Kidney (tissue), 14 donors: Measurements from ENCODE around the gene SLC13A2. TPM values are rescaled to one million over a fixed set of nuclear protein-coding genes. Genes with fewer than 3 reads are reported as not detected.

Source experiments
- DNase-seq, 5 donors: peaks; one replicate each; pipeline ENCODE4 v3.0.0-alpha.2; 2013 to 2020
- FAIRE-seq: peaks from 2 replicates; lab custom pipeline; 2012; peaks lifted over from hg19 to GRCh38; lab: Jason Lieb, UNC
- H3K27ac ChIP-seq, 2 donors: one replicate each; pipeline ENCODE4 v1.7.0; 2013; ENCODE audit warnings: low read depth in 2 of 2, low read length in 2 of 2, inconsistent platforms in 1 of 2
- H3K27me3 ChIP-seq: one replicate; pipeline ENCODE4 v1.7.1; 2013; ENCODE audit warnings: low read length, inconsistent platforms; ENCODE audit not compliant: control insufficient read depth, insufficient read depth
- H3K36me3 ChIP-seq, 3 donors: one replicate each; pipeline versions ENCODE4 v1.7.0 to v1.7.1; 2013; ENCODE audit warnings: low read length in 3 of 3, control low read depth in 1 of 3, inconsistent platforms in 1 of 3; ENCODE audit not compliant: insufficient read depth in 3 of 3, control insufficient read depth in 2 of 3
- H3K4me1 ChIP-seq, 3 donors: one replicate each; pipeline versions ENCODE4 v1.7.0 to v1.7.1; 2013; ENCODE audit warnings: low read length in 3 of 3, inconsistent platforms in 1 of 3, low read depth in 1 of 3; ENCODE audit not compliant: control insufficient read depth in 2 of 3, insufficient read depth in 2 of 3
- H3K4me3 ChIP-seq, 3 donors: one replicate each; pipeline versions ENCODE4 v1.7.0 to v1.8.1; 2013; ENCODE audit warnings: low read length in 3 of 3, control low read depth in 1 of 3, inconsistent platforms in 1 of 3
- H3K9ac ChIP-seq, 3 donors: one replicate each; pipeline versions ENCODE4 v1.7.0 to v1.7.1; 2013; ENCODE audit warnings: low read length in 3 of 3, control low read depth in 1 of 3, inconsistent platforms in 1 of 3
- H3K9me3 ChIP-seq, 3 donors: one replicate each; pipeline versions ENCODE4 v1.7.0 to v1.7.1; 2013; ENCODE audit warnings: low read length in 3 of 3, control low read depth in 1 of 3, inconsistent platforms in 1 of 3; ENCODE audit not compliant: control insufficient read depth in 2 of 3, insufficient read depth in 1 of 3
- intact Hi-C: fragments of 100-400 bp; cut with DNase I; formaldehyde crosslinking; loops from one replicate; pipeline ENCODE4 v1.11.1; 2022
- polyA plus RNA-seq: library from polyadenylated mRNA; stranded (reverse); fragments of 350-450 nt; fragmentation: Illumina TruSeq; extraction: RNeasy Lipid Tissue Mini Kit (QIAGEN cat#74804); gene quantifications from one replicate; pipeline ENCODE4 v1.2.3, GENCODE V29; 2014; ENCODE audit warnings: low read depth, low replicate concordance; ENCODE audit not compliant: insufficient read depth
- total RNA-seq: library from RNA; stranded (reverse); fragmentation: NEBNext Ultra II Directional; extraction: Animal tissue kit (Norgen Biotek cat#: 25700); gene quantifications from one replicate; pipeline ENCODE4 v1.2.1, GENCODE V29; 2021
- TF ChIP-seq, protein P1 (sequence below): IDR thresholded peaks from 3 replicates; pipeline ENCODE4 v1.5.1; 2012; ENCODE audit warnings: mild to moderate bottlenecking, moderate library complexity, borderline replicate concordance; ENCODE audit not compliant: insufficient read depth; ENCODE audit errors: extremely low read depth
- donor health status: control.
- donor health status: control.
- donor health status: control.
- donor health status: control.
- donor health status: control.
- donor health status: DM: yes; HTN: yes; CAD: no.
- donor health status: Normal renal cell carcinoma (clear cell type).

Gene SLC13A2
- total and polyA plus RNA-seq, 2 donors from 2014 or later: 1.1 to 69.0 TPM

DNA sequence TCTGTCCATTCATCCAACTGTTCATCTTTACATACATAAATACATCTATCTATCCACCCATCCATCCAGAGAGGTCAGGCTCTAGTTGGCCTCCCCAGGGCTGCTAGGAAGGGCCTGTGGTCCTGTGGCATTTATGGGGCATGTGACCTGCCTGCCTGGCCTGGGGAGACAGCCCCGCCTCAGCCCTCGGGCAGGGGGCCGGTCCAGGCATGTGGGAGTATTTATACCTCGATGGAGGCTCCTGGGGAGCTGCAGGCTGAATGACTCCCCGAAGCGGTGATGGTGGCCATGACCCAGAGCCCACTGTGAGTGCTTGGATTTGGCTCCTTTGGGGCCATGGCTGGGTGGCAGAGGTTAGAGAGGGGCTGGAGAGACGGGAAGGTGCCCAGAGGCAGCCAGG lies 40.0 kb downstream of the SLC13A2 start:
- H3K36me3 ChIP-seq: no peaks in the 10 kb centered on the region
- intact Hi-C loops: no loop called here
- no peaks in the 10 kb centered on the region for H3K4me1 ChIP-seq
- TF ChIP-seq, protein P1, sequence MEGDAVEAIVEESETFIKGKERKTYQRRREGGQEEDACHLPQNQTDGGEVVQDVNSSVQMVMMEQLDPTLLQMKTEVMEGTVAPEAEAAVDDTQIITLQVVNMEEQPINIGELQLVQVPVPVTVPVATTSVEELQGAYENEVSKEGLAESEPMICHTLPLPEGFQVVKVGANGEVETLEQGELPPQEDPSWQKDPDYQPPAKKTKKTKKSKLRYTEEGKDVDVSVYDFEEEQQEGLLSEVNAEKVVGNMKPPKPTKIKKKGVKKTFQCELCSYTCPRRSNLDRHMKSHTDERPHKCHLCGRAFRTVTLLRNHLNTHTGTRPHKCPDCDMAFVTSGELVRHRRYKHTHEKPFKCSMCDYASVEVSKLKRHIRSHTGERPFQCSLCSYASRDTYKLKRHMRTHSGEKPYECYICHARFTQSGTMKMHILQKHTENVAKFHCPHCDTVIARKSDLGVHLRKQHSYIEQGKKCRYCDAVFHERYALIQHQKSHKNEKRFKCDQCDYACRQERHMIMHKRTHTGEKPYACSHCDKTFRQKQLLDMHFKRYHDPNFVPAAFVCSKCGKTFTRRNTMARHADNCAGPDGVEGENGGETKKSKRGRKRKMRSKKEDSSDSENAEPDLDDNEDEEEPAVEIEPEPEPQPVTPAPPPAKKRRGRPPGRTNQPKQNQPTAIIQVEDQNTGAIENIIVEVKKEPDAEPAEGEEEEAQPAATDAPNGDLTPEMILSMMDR: no peak
- FAIRE-seq (no peak), DNase-seq (no peak)
- no peaks in the 10 kb centered on the region for H3K9me3 ChIP-seq
- no peaks in the 10 kb centered on the region for H3K27me3 ChIP-seq
- no peak overlapping the region for H3K4me3 ChIP-seq
- no peak overlapping the region for H3K9ac ChIP-seq
- no peak overlapping the region for H3K27ac ChIP-seq

DNA sequence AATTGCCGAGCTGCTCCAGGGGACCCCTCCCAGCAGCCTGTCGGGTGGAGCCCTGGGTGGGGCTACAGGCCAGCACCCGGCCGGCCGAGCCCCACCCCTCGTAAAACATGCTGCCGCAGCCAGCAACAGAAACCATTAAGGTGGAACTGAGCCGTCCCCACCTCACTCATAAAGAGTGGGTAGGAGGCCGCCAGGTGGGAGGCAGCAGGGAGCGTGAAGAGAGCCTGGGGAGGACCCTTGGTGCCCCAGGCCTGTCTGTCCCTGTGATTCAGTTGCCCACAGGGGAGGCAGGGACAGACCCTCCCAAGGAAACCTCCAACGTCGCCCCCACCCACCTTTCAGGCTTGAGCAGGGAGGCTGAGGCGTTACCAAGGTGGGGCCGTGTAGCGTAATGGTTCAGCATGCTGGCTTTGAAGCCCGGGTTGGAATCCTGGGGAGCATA lies 41.1 kb downstream of the SLC13A2 start:
- DNase-seq: peak in 2 of 5 donors; percentile 21 to 33
- Histone ChIP-seq H3K4me3 (no peak overlapping the region), H3K27me3 (no peaks in the 10 kb centered on the region), H3K27ac (no peak overlapping the region), H3K4me1 (no peaks in the 10 kb centered on the region), H3K9me3 (no peaks in the 10 kb centered on the region), H3K9ac (no peak overlapping the region), H3K36me3 (no peaks in the 10 kb centered on the region)
- intact Hi-C loops: no loop called here
- TF ChIP-seq, protein P1: no peak
- FAIRE-seq: no peak

DNA sequence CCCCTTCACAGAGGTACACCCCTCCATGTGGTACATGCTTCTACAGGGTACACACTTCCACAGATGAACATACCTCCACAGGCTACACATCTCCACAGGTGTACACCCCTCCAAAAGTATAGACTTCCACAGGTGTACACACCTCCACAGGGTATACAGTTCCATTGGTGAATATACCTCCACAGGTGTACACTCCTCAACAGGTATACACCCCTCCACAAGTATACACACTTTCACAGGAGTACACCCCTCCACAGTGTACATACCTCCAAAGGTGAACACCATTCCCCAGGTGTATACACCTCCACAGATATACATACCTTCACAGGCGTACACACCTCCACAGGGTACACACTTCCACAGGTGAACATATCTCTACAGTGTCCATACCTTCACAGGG lies 42.1 kb downstream of the SLC13A2 start:
- no peaks in the 10 kb centered on the region for H3K9me3 ChIP-seq
- H3K4me3 ChIP-seq: no peak overlapping the region
- TF ChIP-seq, protein P1: no peak
- FAIRE-seq (no peak), DNase-seq (no peak)
- H3K27me3 ChIP-seq: no peaks in the 10 kb centered on the region
- intact Hi-C loops: no loop called here
- H3K27ac ChIP-seq: no peak overlapping the region
- no peak overlapping the region for H3K9ac ChIP-seq
- H3K36me3 ChIP-seq: no peaks in the 10 kb centered on the region
- H3K4me1 ChIP-seq: no peaks in the 10 kb centered on the region

DNA sequence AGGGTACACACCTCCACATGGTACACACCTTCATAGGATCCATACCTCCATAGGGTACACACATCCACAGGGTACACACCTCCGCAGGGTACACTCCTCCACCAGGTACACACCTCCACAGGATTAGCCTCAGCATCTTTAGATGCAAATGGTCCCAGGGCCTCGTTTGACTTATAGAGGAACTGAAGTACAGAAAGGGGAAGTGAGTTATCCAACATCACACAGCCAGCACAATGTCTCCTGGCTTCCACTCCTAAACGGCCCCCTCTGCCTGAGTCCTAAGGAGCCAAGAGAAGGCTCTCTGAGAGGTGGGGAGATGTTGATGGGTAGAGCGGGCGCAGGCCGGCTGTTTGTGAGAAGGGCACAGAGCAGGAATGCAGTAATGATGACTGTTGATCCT lies 44.7 kb downstream of the SLC13A2 start:
- Histone ChIP-seq H3K36me3 (no peaks in the 10 kb centered on the region), H3K4me3 (no peak overlapping the region), H3K9me3 (no peaks in the 10 kb centered on the region), H3K4me1 (no peaks in the 10 kb centered on the region), H3K9ac (no peak overlapping the region), H3K27ac (no peak overlapping the region), H3K27me3 (no peaks in the 10 kb centered on the region)
- intact Hi-C loops: no loop called here
- FAIRE-seq (no peak), DNase-seq (no peak)
- TF ChIP-seq, protein P1: no peak
